ENCODE results near the gene TNNT3. TPM values are rescaled to one million over a fixed set of nuclear protein-coding genes. Genes with fewer than 3 reads are reported as not detected.
A peak's percentile ranks its signal among the peaks of the same experiment; 100 is the strongest.

Gene TNNT3
- total and polyA plus RNA-seq, 11 donors: 17.1 to 84.5 (median 46.4) TPM

DNA sequence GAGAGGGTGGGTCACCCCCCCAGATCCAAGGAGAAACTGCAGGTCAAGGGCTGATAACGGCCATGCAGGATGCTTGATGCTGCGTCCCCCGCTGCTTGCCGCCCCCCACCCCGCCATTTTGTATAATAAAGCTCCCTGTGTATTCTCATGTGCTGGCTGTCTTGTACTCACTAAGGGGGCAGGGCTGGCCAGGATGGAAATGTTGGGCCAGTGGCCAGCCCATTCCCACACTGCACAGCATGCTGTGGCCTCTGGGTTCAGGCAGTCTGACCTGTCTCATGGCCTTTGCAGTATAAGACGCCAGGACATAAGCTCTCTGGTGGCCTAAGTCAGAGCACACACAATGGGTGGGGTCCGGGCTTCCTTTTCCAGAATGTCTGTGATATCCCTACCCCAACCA, 27.4 kb upstream of the TNNT3 start:
- Histone ChIP-seq H3K4me1 (peaks cover 0 to 39% (median 0%) of the 10 kb centered on the region in 12 donors), H3K27me3 (no peaks in the 10 kb centered on the region), H3K9me3 (no peaks in the 10 kb centered on the region), H3K36me3 (peaks cover 0 to 26% (median 13%) of the 10 kb centered on the region in 9 donors), H3K4me3 (peak overlapping the region in 1 of 12 donors; percentile 15), H3K27ac (peak overlapping the region in 3 of 12 donors; percentile 10 to 68 (median 46))
- peak in 4 of 5 donors; percentile 42 to 72 (median 56) for DNase-seq
- TF ChIP-seq POLR2A (IDR thresholded peaks at IDR 0.05): no peak
- TF ChIP-seq, protein P1, sequence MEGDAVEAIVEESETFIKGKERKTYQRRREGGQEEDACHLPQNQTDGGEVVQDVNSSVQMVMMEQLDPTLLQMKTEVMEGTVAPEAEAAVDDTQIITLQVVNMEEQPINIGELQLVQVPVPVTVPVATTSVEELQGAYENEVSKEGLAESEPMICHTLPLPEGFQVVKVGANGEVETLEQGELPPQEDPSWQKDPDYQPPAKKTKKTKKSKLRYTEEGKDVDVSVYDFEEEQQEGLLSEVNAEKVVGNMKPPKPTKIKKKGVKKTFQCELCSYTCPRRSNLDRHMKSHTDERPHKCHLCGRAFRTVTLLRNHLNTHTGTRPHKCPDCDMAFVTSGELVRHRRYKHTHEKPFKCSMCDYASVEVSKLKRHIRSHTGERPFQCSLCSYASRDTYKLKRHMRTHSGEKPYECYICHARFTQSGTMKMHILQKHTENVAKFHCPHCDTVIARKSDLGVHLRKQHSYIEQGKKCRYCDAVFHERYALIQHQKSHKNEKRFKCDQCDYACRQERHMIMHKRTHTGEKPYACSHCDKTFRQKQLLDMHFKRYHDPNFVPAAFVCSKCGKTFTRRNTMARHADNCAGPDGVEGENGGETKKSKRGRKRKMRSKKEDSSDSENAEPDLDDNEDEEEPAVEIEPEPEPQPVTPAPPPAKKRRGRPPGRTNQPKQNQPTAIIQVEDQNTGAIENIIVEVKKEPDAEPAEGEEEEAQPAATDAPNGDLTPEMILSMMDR (IDR thresholded peaks at IDR 0.05): no peak
- WGBS, 4 donors: 83 to 96% (median 89%) methylated on average over 7 of the region's 7 CpGs
- peak; percentile 25 to 50 (median 44) for ATAC-seq
- intact Hi-C loops (cut with DNase I): loop anchor here in 1 of 10 donors (5.0 to 10.0 kb wide), 2 partner anchors 53 to 55 kb away; partner anchors contain the start of genes MRPL23 and TNNI2

DNA sequence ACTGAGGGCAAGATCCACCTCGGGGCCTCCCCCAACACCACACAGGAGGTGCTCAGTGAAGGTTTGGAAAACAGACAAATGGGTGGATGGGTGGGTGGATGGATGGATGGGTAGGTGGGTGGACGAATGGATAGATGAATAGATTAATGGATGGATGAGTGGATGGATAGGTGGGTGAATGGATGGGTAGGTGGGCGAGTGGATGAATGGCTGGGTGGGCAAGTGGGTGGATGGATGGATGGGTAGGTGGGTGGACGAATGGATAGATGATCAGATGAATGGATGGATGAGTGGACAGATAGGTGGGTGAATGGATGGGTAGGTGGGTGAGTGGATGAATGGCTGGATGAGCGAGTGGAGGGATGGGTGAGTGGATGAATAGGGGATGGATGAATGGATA, 26.9 kb upstream of the TNNT3 start:
- Histone ChIP-seq H3K4me1 (peaks cover 0 to 44% (median 0%) of the 10 kb centered on the region in 12 donors), H3K9me3 (no peaks in the 10 kb centered on the region), H3K27me3 (no peaks in the 10 kb centered on the region), H3K36me3 (peaks cover 0 to 21% (median 9%) of the 10 kb centered on the region in 9 donors), H3K4me3 (peak overlapping the region in 1 of 12 donors; percentile 15), H3K27ac (peak overlapping the region in 3 of 12 donors; percentile 4 to 68 (median 24))
- DNase-seq (no peak), ATAC-seq (no peak)
- 62 to 89% (median 66%) methylated on average over 5 of the region's 5 CpGs for WGBS, 4 donors
- no peak for TF ChIP-seq POLR2A (IDR thresholded peaks at IDR 0.05)
- TF ChIP-seq, protein P1 (IDR thresholded peaks at IDR 0.05): no peak
- intact Hi-C loops (cut with DNase I): loop anchor here in 1 of 10 donors (5.0 to 10.0 kb wide), 2 partner anchors 52 to 55 kb away; partner anchors contain the start of genes MRPL23 and TNNI2

DNA sequence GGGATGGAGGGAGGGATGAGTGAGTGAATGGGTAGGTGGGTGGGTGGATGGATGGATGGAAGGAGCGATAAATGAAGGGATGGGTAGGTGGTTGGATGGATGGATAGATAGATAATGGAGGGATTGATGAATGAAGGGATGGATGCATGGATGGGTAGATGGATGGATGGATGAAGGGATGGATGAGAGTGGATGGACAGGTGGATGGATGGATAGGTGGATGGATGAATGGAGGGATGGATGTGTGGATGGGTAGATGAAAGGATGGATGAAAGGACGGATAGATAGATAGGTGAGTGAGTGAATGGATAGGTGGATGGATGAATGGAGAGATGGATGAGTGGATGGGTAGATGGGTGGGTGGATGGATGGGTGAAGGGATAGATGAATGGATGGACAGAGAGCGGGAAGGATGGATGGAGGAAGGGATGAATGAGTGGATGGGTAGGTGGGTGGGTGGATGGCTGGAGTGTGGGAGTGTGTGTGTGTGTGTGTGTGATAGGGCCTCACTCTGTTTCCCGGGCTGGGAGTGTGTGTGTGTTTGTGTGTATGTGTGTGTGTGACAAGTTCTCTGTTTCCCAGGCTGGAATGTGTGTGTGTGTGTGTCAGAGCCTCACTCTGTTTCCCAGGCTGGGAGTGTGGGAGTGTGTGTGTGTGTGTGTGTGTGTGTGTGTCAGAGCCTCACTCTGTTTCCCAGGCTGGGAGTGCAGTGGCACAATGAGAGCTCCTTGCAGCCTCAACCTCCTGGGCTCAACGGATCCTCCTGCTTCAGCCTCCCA, 25.7 kb upstream of the TNNT3 start:
- Histone ChIP-seq H3K9me3 (no peaks in the 10 kb centered on the region), H3K27ac (no peak overlapping the region), H3K4me1 (peaks cover 0 to 44% (median 0%) of the 10 kb centered on the region in 12 donors), H3K36me3 (peaks cover 0 to 9% (median 0%) of the 10 kb centered on the region in 9 donors), H3K4me3 (peak overlapping the region in 2 of 12 donors; percentile 15 to 21), H3K27me3 (no peaks in the 10 kb centered on the region)
- no peak for ATAC-seq
- WGBS, 4 donors: 87 to 95% (median 92%) methylated on average over 4 to 5 of the region's 5 CpGs
- TF ChIP-seq, protein P1 (IDR thresholded peaks at IDR 0.05): no peak
- TF ChIP-seq POLR2A (IDR thresholded peaks at IDR 0.05): no peak
- intact Hi-C loops (cut with DNase I): loop anchor here in 8 of 10 donors (1.0 to 10.0 kb wide), 5 partner anchors 23 to 56 kb away; partner anchors contain the start of genes MRPL23 (in 1 of the 8) and TNNI2 (in 1 of the 8)
- no peak for DNase-seq

DNA sequence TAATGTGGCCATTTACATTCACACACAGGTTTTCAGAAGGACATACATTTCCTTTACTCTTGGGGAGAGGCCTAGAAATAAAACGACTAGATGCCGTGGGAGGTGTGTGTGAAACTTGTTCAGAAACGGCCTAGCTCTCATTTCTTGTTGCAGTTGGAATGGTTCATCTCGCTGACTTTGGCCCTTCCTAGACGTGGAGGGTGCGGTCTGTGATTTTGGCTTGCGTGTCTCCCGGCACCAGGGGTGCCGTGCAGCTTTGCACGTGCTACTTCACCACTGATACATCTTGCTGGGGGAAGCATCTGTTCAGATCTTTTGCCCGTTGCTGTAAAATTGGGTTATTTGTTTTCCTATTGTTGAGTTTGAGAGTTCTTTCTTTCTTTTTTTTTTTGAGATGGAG, 24.7 kb upstream of the TNNT3 start:
- H3K27me3 ChIP-seq: no peaks in the 10 kb centered on the region
- H3K36me3 ChIP-seq: no peaks in the 10 kb centered on the region
- no peaks in the 10 kb centered on the region for H3K9me3 ChIP-seq
- no peak overlapping the region for H3K4me3 ChIP-seq
- H3K27ac ChIP-seq: no peak overlapping the region
- intact Hi-C loops (cut with DNase I): loop anchor here in 5 of 10 donors (1.0 to 10.0 kb wide), 5 partner anchors 45 to 57 kb away; partner anchors contain the start of genes MRPL23 (in 1 of the 5) and TNNI2 (in 1 of the 5)
- TF ChIP-seq, protein P1 (IDR thresholded peaks at IDR 0.05): no peak
- TF ChIP-seq POLR2A (IDR thresholded peaks at IDR 0.05): no peak
- ATAC-seq (no peak), DNase-seq (no peak)
- H3K4me1 ChIP-seq: peaks cover 0 to 36% (median 0%) of the 10 kb centered on the region in 12 donors
- 92 to 95% (median 94%) methylated on average over 11 of the region's 11 CpGs for WGBS, 4 donors

Data from heart left ventricle (tissue), 16 donors.